Daoy (cell line): ENCODE data around the gene CENPU. TPM values are rescaled to one million over a fixed set of nuclear protein-coding genes. Genes with fewer than 3 reads are reported as not detected.
"Not testable (repeated sequence)": the region's sequence is repeated elsewhere in the genome, so short reads cannot be mapped to it uniquely, and the experiment has no call there.

ENCODE experiments used
- DNase-seq: peaks from one replicate; pipeline ENCODE4 v3.0.0-alpha.2; 2015; ENCODE audit warnings: low read depth
- total RNA-seq: library from RNA; depleted of rRNA; stranded (reverse); fragments of >200 nt; shearing (Covaris generic); gene quantifications from 2 replicates; pipeline ENCODE4 v1.2.3, GENCODE V29; 2014

The CENPU gene
- total RNA-seq, 1 experiment from 2014 or later = 57.6 TPM

GRCh38 chr4:184668511-184669114 lies 65.3 kb downstream of the CENPU start:
- no peak for DNase-seq

- no peak for DNase-seq
Measured at GRCh38 chr4:184668096-184668495, 65.8 kb downstream of the CENPU start.

- DNase-seq = no peak
Measured at GRCh38 chr4:184666670-184667069, 67.2 kb downstream of the CENPU start.

- no peak for DNase-seq
Measured at GRCh38 chr4:184664445-184665210, 69.3 kb downstream of the CENPU start.

GRCh38 chr4:184662236-184662635 lies 71.7 kb downstream of the CENPU start:
- no peak for DNase-seq

GRCh38 chr4:184660978-184661377 lies 72.9 kb downstream of the CENPU start:
- no peak for DNase-seq

GRCh38 chr4:184657820-184658219 lies 76.1 kb downstream of the CENPU start:
- DNase-seq = not testable (repeated sequence)

- DNase-seq = no peak
Measured at GRCh38 chr4:184657144-184657543, 76.8 kb downstream of the CENPU start.

- no peak for DNase-seq
Measured at GRCh38 chr4:184655889-184656869, 77.7 kb downstream of the CENPU start.

- peak; percentile 5 for DNase-seq
Measured at GRCh38 chr4:184653650-184654049, 80.2 kb downstream of the CENPU start.

- not testable (repeated sequence) for DNase-seq
Measured at GRCh38 chr4:184652681-184653080, 81.2 kb downstream of the CENPU start.

GRCh38 chr4:184651899-184652298 lies 82.0 kb downstream of the CENPU start:
- DNase-seq = no peak

- peak; percentile 22 for DNase-seq
Measured at GRCh38 chr4:184649971-184650855, 83.7 kb downstream of the CENPU start.

GRCh38 chr4:184649026-184649970 lies 84.6 kb downstream of the CENPU start, which contains the start of the genes CASP3 and PRIMPOL:
CASP3 (minus strand) TSS chr4:184649447; CDS start chr4:184638453, 10,994 bp downstream.
PRIMPOL (plus strand) TSS chr4:184649738; CDS start chr4:184657141, 7,403 bp downstream.
- peak; percentile 94 for DNase-seq

GRCh38 chr4:184648313-184649025 lies 85.4 kb downstream of the CENPU start:
- peak; percentile 32 for DNase-seq

GRCh38 chr4:184648054-184648312 lies 85.9 kb downstream of the CENPU start:
- no peak for DNase-seq

- DNase-seq = no peak
Measured at GRCh38 chr4:184647266-184648053, 86.4 kb downstream of the CENPU start.

GRCh38 chr4:184645904-184646610 lies 87.8 kb downstream of the CENPU start:
- DNase-seq = no peak
